H1 (cell line): ENCODE results near the gene VDAC2.

Experiments used
- EP300 ChIP-seq, 2 experiments: IDR thresholded peaks; 1 replicate in 1 of 2; 2 replicates in 1 of 2; pipeline ENCODE4 v1.6.1; 2011 to 2012; ENCODE audit warnings: low read depth in 2 of 2, low read length in 2 of 2, mild to moderate bottlenecking in 2 of 2, borderline replicate concordance in 1 of 2, inconsistent platforms in 1 of 2, moderate library complexity in 1 of 2
- TF ChIP-seq, protein P1 (sequence below), 3 experiments: IDR thresholded peaks; 1 replicate in 2 of 3; 2 replicates in 1 of 3; pipeline versions ENCODE4 v1.5.1 to v1.6.1; 2011; ENCODE audit warnings: low read length in 3 of 3, mild to moderate bottlenecking in 3 of 3, inconsistent platforms in 2 of 3, low read depth in 1 of 3, moderate library complexity in 1 of 3; ENCODE audit not compliant: insufficient read depth in 1 of 3; ENCODE audit errors: control extremely low read depth in 1 of 3

DNA sequence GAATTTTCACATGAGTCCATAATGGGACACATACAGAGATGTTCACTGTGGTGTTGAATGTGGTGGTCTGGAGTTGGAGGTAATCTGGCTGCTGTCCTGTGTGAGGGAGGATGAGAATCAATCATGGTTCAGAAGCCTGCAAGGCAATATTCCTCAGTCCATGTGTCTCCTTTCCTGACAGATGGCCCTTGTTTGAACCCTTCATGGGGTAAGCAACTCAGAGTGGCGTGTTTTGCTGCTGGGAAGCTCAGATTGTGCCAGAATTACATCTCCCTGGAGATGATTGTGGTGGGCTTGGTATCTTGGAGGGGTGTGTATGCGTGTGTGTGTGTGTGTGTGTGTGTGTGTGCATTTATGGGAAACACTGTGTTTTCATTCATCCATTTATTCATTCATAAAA is 69.6 kb downstream of the VDAC2 start:
- TF ChIP-seq, protein P1, sequence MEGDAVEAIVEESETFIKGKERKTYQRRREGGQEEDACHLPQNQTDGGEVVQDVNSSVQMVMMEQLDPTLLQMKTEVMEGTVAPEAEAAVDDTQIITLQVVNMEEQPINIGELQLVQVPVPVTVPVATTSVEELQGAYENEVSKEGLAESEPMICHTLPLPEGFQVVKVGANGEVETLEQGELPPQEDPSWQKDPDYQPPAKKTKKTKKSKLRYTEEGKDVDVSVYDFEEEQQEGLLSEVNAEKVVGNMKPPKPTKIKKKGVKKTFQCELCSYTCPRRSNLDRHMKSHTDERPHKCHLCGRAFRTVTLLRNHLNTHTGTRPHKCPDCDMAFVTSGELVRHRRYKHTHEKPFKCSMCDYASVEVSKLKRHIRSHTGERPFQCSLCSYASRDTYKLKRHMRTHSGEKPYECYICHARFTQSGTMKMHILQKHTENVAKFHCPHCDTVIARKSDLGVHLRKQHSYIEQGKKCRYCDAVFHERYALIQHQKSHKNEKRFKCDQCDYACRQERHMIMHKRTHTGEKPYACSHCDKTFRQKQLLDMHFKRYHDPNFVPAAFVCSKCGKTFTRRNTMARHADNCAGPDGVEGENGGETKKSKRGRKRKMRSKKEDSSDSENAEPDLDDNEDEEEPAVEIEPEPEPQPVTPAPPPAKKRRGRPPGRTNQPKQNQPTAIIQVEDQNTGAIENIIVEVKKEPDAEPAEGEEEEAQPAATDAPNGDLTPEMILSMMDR (IDR thresholded peaks at IDR 0.05; ENCODE audit: control extremely low read depth in 1 of 3, insufficient read depth in 1 of 3, low read depth in 1 of 3, low read length in 3 of 3) = no peak
- TF ChIP-seq EP300 (IDR thresholded peaks at IDR 0.05; ENCODE audit: borderline replicate concordance in 1 of 2, low read depth in 2 of 2, low read length in 2 of 2) = no peak
